HG02759 (cell line): Measurements from ENCODE around the gene MGAT5B.

Source experiments
- ATAC-seq: cut with Tn5 transposase; IDR thresholded peaks from one replicate; pipeline ENCODE4 v1.9.1; 2021; ENCODE audit warnings: mild to moderate bottlenecking, moderate library complexity; ENCODE audit not compliant: unreplicated experiment

Gene MGAT5B

DNA sequence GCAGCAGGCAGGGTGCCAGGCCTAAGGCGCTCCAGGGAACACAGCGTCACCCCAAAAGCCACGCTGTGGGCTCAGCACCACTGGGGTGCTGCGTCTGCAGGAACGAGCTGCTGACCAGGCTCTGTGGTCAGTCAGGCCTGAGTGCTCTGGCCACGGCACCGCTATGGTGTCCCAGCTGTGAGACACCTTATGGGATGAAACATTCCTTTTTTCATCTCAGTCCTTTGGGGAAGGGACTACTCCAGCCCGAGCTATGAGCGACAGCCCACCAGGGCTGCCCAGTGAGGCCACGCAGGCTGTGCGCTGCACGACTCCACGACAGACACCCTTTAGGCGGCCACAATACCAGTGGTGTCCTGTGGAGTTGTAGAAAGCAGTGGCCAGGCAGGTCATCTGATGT lies 11.1 kb downstream of the MGAT5B start:
- no peak for ATAC-seq

- no peak for ATAC-seq
Measured at GRCh38 chr17:76879691-76880090, 11.5 kb downstream of the MGAT5B start.

- no peak for ATAC-seq
Measured at GRCh38 chr17:76880268-76880667, 12.1 kb downstream of the MGAT5B start.

- ATAC-seq = no peak
Measured at GRCh38 chr17:76880971-76881370, 12.8 kb downstream of the MGAT5B start.

- no peak for ATAC-seq
Measured at GRCh38 chr17:76881408-76881807, 13.2 kb downstream of the MGAT5B start.

DNA sequence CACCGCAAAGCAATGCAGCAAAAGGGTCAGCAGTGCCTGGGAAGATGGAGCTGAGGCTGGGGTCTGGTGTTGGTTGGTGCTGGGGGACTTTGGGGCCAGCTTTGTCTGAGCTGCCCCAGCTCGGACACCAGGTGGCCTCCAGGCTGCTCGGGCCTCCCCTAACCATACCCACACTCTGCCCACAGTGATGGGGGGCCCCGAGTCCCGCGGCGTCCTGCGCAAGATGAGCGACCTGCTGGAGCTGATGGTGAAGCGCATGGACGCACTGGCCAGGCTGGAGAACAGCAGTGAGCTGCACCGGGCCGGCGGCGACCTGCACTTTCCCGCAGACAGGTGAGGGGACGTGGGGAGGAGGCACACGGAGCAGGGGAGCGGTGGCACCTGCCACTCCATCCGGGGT lies 13.8 kb downstream of the MGAT5B start:
- ATAC-seq = no peak

DNA sequence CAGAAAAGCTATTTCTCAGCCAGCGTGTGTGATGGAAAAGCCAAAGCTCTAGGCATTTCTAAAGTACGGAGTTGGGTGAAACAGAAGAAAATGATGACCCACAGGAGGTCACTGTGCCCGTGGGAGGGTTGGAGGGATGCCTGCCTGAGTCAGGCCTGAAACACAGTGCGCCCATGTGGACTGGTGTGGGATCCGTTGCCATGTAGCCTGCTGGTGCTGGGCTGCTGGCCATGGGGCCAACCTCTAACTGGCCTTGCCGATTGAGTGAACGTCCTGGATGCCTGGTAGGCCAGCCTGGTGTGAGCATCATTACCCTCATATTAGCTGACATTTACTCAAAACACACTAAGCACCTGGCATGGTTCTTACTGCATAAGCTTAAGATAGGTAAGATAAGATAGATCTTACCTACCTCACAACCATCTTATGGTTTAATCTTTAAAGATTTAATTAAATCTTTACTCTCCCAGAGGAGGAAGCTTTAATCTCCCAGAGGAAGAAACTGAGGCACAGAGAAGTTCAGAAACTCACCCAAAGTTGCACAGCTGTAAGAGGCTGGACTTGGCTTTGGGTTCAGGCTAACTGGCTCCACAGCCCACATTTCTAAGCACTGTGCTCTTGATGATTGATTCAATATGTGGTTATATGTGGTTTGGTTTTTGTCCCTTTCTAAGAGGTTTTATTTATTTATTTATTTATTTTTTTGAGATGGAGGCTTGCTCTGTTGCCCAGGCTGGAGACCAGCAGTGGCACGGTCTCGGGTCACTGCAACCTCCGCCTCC lies 15.7 kb downstream of the MGAT5B start:
- no peak for ATAC-seq

DNA sequence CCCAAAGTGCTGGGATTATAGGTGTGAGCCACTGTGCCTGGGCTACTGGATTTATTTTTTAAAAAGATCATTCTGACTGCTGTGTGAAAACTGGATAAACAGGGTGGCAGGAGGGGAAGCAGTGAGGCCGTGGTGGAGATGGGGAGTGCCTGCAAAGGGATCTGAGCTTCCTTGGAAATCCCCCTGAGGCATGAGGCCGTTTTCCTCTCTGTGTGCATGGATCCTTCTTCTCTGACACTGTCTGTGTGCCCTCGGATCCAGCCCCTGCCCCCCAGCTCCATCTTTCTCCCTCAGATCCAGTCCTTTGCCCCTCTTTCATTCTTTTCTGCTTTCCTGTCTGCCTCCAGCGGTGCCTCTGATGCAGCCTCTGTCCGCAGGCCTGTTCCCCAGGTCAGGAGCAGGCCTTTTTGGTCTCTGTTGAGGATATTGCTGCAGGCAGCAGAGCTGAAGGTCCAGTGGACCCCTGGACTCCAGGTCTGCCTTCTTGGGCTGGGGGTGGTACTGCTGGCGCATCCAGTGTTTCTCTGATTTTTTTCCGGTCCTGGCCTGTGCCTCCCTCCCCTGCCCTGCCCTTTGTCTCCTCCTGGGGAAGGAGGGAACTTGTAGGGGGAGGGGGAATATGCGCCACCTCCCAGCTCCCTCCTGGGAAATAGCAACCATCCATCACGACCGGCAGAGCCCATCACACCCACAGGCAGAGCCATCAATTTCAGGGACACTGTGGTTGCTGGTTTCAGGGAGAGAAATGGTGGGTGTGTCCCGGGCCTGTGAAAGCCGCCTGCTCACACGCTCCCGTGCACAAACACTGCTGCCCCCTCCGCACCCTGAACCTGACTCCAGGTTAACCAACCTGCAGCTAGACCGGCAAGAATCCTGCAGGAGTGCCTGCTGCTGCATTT lies 17.0 kb downstream of the MGAT5B start:
- no peak for ATAC-seq

DNA sequence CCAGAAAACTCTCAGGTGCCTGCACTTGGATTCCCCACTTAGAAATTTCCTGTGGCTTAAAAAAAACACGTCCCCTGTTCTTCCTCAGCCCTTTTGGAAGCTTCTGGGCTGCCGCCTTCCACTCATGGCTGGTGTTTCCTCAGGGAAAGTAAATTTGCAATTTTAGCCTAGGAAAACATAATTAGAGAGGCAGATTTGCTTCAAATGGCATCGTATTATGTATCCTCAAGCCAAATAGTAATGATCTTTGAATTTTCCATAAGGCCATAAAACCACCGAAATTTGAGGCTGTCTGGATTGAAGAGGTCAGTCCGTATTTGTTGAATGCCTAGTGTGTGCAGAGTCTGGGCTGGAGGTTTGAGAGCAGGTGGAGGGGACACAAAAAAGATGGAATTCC lies 17.7 kb downstream of the MGAT5B start:
- no peak for ATAC-seq

DNA sequence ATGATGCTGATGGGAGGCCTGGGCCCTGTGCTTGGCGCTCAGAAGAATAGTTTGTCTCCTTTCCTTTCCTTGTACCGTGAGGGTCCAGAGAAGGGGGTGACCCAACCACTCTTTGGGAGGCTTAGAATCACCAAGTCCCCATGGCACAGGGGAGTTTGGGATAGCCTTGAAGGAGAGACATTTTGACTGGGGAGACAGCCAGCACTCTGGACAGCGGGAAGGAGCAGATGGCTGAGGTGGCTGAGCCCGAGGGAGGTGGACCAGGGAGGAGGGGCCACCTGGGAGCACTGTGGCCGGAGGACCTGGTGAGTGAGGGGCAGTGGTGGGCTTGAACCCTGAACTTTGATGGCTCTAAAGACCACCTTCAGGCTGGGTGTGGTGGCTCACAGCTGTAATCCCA lies 18.2 kb downstream of the MGAT5B start:
- no peak for ATAC-seq

DNA sequence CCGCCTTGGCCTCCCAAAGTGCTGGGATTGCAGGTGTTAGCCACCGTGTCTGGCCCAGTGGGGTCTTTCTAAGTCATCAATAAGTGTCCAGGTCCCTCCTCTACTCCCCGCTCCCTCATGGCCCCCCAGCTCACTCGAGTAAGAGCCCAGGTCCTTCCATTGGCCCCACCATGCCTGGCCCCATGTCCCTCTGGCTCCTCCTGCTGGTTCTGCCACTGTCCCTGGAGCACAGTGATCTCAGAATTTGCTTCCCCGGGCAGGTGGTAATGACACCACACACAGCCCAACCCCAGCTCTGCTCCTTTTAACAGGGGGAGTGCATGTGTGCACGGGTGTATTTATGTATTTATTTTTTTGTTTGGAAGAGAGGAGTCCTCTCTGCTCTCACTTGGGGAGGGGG lies 19.6 kb downstream of the MGAT5B start:
- ATAC-seq = no peak

DNA sequence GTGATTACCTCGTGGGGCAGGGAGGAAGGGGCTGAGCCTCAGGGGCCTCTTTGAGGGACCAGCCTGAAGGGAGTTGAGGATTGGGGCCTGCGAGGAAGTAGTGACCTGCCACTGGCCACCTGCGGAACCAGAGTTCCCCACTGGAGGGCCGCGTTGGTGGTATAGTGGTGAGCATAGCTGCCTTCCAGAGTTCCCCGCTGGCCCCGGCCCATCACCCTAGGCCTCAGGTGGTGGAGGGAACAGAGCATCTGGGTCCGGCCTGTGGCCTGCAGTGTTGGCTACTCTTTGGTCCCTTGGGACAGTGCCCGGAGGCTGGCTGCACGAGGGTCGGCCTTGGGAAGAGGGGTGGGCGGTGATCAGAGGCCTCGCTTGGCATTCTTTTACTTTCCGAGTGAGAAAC lies 20.5 kb downstream of the MGAT5B start:
- ATAC-seq = no peak

DNA sequence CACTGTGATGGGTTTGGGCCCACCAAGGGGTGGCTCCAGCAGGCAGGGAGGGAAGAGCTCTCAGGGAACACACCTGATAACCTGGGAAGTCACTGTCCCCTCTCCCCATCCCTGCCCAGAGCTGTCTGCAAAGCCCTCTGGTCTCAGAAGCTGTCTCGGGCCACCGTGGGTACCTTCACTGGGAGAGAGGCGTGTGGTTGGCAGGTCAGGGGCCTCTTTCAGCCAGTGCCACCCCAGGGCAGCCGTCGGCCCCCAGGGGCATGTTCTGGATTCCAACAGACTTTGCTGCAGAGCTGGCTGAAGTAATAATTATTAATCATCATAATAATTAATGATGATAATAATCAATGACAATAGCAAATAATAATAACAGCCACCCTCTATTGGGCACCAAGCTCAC lies 21.1 kb downstream of the MGAT5B start:
- ATAC-seq = no peak

DNA sequence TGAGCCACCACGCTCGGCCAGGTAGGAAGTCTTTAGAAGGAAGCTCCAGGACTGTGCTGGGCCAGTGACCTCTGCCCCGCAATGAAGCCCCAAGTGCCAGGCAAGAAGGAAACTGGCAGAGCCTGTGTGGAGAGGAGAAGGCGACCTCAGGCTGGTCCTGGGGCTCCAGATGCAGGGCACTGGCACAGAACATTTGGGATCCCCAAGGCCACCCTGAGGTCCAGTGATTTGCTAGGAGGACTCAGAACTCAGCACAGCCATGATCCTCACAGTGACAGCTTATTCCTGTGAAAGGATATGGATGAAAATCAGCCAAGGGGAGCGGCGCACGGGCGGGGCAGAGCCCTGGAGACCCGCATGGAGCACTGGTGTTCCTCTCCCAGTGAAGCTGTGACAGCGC lies 24.1 kb downstream of the MGAT5B start:
- no peak for ATAC-seq

DNA sequence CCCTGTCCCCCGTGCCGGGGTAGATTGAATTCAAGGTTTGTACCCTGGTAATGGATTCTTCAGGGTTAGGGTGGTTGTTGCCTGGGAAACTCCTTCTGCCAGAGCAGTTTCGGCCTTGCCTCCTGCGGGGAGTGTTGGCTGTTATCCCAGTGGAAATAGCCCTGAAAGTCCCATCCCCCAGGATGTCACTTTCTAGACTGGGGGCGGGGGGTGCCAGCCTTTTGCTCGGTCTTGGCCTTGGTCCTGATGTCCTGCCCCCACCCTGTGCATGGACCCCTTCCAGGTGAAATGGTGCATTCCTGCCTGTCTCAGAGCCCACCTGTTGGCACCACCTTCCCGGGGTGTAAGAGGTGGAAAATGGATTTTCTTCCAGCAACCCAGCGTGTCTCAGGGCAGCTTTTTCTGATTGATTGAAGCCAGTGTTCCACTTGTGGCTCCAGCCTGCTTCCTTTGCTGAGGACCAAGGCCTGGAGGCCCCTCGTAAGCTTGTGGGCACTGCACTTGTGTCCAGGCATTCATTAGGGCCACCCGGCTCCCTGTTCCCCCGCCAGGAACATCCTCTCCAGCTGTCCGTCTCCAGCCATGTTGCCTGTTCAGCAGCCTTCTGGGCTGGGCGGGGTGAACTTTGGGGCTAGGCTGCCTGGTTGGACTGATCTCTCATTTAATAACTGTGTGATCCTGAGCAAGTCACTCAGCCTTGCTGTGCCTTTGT lies 25.6 kb downstream of the MGAT5B start:
- no peak for ATAC-seq

DNA sequence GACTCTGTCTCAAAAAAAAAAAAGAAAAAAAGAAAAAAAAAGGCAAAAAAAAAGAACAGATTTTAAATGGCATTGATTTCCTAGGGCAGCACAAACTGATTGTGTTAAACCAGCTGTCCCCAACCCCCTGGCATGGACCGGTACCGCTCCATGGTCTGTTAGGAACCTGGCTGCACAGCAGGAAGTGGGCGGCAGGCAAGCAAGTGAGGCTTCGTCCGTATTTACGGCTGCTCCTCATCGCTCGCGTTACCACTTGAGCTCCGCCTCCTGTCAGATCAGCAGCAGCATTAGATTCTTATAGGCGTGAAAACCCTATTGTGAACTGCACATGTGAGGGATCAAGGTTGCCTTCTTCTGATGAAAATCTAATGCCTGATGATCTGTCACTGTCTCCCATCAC lies 26.6 kb downstream of the MGAT5B start:
- no peak for ATAC-seq

- no peak for ATAC-seq
Measured at GRCh38 chr17:76897023-76897422, 28.8 kb downstream of the MGAT5B start.

DNA sequence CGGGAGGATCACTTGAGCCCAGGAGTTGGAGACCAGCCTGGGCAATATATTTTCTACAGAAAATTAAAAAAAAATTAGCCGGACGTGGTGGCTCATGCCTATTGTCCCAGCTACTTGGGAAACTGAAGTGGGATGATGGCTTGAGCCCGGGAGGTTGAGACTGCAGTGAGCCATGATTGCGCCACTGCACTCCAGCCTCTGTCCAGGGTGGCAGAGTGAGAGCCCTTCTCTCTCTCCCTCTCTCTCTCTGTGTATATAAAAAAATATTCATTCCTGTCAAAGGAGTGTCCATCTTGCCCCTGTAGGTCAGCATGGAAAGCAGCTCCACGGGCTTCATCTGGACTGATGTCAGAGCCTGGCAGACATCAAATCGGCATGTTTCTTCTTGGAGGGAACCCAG lies 31.2 kb downstream of the MGAT5B start:
- no peak for ATAC-seq

DNA sequence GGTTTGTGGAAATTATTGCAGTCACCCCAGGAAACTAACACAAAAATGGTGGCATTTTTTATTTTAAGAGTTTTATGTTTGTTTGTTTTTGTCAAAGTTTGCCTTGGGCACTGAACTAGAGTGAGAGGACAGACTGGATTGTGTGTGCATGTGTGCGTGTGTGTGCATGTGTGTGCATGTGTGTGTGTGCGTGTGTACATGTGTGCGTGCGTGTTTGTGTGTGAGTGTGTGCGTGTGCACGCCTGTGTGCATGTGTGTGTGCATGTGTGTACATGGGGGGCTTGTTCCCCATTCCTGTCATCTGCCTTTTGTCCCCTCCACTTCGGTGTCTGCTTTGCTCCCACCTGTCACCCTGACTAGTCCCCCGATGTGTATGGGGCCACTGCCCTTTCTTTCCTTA lies 32.5 kb downstream of the MGAT5B start:
- no peak for ATAC-seq

DNA sequence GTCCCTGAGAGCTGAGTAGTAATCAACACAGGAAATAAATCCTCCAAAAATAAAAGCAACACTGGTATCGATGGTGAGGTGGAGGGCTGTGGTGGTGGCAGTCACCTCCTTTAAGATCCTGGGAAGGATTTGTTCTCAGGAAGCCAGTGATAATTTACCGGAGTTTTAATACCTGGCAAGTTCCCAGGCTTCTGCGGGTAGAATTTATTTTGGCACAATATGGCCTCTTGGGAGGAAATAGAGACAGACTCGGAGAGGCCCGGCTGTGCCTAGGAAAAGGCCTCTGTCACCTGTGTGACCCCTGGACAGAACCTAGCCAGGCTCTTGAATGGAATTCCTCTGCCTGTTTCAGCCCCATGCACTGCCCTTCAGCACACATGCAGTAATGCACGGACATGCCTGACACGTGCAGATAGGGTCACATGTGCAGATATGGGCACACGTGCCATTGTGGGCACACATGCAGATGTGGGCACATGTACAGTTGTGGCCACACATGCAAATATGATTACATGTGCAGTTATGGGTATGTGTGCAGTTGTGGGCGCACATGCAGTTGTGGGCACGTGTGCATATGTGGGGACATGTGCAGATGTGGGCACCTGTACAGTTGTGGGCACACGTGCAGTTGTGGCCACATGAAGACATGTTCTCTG lies 33.5 kb downstream of the MGAT5B start:
- no peak for ATAC-seq

DNA sequence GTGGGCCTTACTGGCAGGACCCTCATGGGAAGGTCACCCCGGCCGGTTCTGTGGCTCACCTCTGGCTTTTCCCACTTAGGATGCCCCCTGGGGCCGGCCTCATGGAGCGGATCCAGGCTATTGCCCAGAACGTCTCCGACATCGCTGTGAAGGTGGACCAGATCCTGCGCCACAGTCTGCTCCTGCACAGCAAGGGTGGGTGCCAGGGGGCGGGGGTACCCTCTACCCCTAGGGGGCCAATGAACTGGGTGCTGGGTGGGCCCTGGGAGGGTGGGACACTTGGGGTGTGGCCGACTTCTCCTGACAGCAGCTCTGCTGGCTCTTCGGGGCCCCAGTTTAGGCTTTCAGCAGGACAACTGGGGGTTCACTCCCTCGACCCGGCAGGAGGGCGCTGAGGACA lies 34.3 kb downstream of the MGAT5B start:
- no peak for ATAC-seq
